Measurements from ENCODE around the gene FXYD1.
"Not testable (repeated sequence)": the region's sequence is repeated elsewhere in the genome, so short reads cannot be mapped to it uniquely, and the experiment has no call there.

FXYD1 gene

GRCh38 chr19:35128398-35129057 lies 10.1 kb upstream of the FXYD1 start:
- H3K27me3 ChIP-seq (ENCODE audit: insufficient read depth, low read length), result no peaks in the 10 kb centered on the region
- peaks cover under 1% of the 10 kb centered on the region; the same call in 1 of the 2 replicates for H3K4me1 ChIP-seq (ENCODE audit: insufficient read depth, low read length)
- H3K9me3 ChIP-seq (ENCODE audit: insufficient read depth, low read depth, low read length), result no peaks in the 10 kb centered on the region
- H3K27ac ChIP-seq (ENCODE audit: low read depth, low read length), result no peak overlapping the region
- no peak overlapping the region for H3K4me3 ChIP-seq (ENCODE audit: low read length)
- H3K36me3 ChIP-seq (ENCODE audit: insufficient read depth, low read length), result no peaks in the 10 kb centered on the region
- WGBS, result 94% methylated on average over 9 of the region's 9 CpGs
- no peak overlapping the region for H3K9ac ChIP-seq (ENCODE audit: low read depth, low read length)

- not testable (repeated sequence) for H3K36me3 ChIP-seq (ENCODE audit: insufficient read depth, low read length); H3K4me1 ChIP-seq (ENCODE audit: insufficient read depth, low read length); H3K27ac ChIP-seq (ENCODE audit: low read depth, low read length); H3K4me3 ChIP-seq (ENCODE audit: low read length); H3K27me3 ChIP-seq (ENCODE audit: insufficient read depth, low read length); H3K9ac ChIP-seq (ENCODE audit: low read depth, low read length); H3K9me3 ChIP-seq (ENCODE audit: insufficient read depth, low read depth, low read length)
- 87% methylated on average over 14 of the region's 14 CpGs for WGBS
Observed at GRCh38 chr19:35129724-35130274, 8.8 kb upstream of the FXYD1 start.

DNA sequence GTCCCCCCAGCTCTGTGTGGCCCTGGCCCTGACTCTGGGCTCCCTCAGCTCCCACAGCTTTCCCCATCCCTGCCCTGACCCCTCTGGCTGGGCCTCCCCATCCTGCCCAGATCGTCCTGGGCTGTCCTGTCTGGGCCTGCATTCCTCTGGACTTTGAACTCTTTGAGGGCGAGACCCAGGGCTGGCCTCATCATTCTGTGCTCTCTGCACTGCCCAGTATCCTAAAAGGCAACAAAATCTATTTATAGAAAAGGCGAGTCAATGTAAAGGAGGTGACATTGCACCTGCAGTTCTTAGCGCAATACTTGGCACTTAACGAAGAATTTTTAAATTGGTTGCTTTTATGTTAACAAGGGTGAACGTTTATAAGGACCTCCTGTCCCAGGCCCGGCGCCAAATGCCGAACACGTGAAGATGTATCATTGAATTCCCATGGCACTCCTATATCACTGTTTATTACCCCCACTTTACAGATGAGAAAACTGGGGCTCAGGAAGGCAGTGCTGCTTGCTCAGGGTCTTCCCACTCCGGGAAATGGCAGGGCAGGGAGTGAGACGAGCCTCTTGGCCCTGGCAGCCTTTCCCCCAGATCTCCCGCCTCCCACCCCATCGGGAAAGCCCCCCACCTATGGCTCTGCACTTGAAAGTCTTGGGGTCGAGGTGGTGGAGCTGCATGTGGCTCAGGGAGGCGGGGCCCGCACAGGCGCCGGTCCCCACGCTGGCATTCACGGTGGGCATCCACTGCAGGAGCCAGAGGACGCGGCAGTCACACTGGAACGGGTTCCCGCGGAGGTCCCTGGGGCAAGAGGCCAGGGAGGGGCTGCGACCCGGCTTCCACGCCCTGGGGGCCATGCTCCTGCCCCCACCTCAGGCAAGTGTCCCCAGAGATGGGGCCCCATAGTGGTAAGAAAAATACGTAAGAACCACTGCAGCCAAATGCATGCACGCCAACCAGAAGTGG lies 7.6 kb upstream of the FXYD1 start:
- no peak overlapping the region for H3K27ac ChIP-seq (ENCODE audit: low read depth, low read length)
- H3K4me3 ChIP-seq (ENCODE audit: low read length), result no peak overlapping the region
- H3K4me1 ChIP-seq (ENCODE audit: insufficient read depth, low read length), result peaks cover 3% of the 10 kb centered on the region; the same call in 1 of the 2 replicates
- H3K9ac ChIP-seq (ENCODE audit: low read depth, low read length), result no peak overlapping the region
- no peaks in the 10 kb centered on the region for H3K36me3 ChIP-seq (ENCODE audit: insufficient read depth, low read length)
- 90% methylated on average over 31 of the region's 31 CpGs for WGBS
- no peaks in the 10 kb centered on the region for H3K9me3 ChIP-seq (ENCODE audit: insufficient read depth, low read depth, low read length)
- H3K27me3 ChIP-seq (ENCODE audit: insufficient read depth, low read length), result no peaks in the 10 kb centered on the region

DNA sequence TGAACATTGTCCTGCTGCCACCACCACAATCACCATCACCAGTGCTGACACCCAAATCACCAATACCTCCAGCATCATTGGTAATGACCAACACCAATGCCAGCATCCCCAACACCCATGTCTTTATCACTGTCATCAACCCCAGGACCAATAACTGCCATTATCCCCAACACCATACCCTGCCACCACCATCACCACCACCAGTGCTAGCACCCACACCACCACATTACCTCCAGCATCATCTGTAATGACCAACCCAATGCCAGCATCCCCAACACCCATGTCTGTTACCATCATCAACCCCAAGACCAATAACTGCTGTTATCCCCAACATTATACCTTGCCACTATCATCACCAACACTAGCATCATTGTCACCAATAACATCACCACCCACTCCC lies 6.4 kb upstream of the FXYD1 start:
- H3K9ac ChIP-seq (ENCODE audit: low read depth, low read length), result no peak overlapping the region
- peaks cover 3% of the 10 kb centered on the region; the same call in 1 of the 2 replicates for H3K4me1 ChIP-seq (ENCODE audit: insufficient read depth, low read length)
- H3K9me3 ChIP-seq (ENCODE audit: insufficient read depth, low read depth, low read length), result no peaks in the 10 kb centered on the region
- H3K4me3 ChIP-seq (ENCODE audit: low read length), result no peak overlapping the region
- no peak overlapping the region for H3K27ac ChIP-seq (ENCODE audit: low read depth, low read length)
- no peaks in the 10 kb centered on the region for H3K27me3 ChIP-seq (ENCODE audit: insufficient read depth, low read length)
- no peaks in the 10 kb centered on the region for H3K36me3 ChIP-seq (ENCODE audit: insufficient read depth, low read length)

GRCh38 chr19:35133826-35134225 lies 4.8 kb upstream of the FXYD1 start:
- no peak overlapping the region for H3K27ac ChIP-seq (ENCODE audit: low read depth, low read length)
- no peaks in the 10 kb centered on the region for H3K36me3 ChIP-seq (ENCODE audit: insufficient read depth, low read length)
- no peak overlapping the region for H3K4me3 ChIP-seq (ENCODE audit: low read length)
- H3K9me3 ChIP-seq (ENCODE audit: insufficient read depth, low read depth, low read length), result no peaks in the 10 kb centered on the region
- no peak overlapping the region for H3K9ac ChIP-seq (ENCODE audit: low read depth, low read length)
- peaks cover 3% of the 10 kb centered on the region; the same call in 1 of the 2 replicates for H3K4me1 ChIP-seq (ENCODE audit: insufficient read depth, low read length)
- WGBS, result 90% methylated on average over 11 of the region's 11 CpGs
- H3K27me3 ChIP-seq (ENCODE audit: insufficient read depth, low read length), result no peaks in the 10 kb centered on the region

DNA sequence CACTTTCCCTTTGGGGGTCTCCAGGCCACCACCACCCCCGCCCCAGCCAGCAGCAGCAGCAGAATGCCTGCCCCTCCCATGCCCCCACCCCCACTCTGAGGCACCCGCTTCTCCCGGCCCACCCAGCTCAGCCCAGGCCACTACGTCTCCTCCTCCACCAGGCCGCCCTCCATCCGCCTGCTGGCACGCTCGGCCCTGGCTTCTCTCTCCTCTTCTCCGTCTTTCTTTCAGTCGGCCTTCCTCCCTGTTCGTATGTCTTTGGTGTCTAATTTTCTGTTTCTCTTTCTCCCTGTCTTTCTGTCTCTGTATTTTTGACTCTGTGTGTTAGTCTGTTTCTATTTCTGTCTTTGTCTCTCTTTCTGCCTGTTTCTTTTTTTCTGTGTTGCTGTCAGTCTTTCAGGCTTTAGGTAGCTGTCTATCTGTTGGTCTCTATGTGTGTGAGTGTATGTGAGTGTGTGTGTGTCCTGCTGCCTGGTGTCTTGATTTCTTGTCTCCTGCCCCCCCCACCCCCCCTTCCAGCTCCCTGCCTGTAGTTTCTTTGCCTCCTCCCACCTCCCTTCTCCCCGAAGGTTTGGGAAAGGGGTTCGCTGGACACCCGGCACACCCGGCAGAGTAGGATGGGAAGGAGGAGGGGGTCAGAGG lies 3.9 kb upstream of the FXYD1 start, which contains the start of gene LGI4:
LGI4 (minus strand) TSS at position 459 of the 642 bp plus-strand sequence; CDS start at position 80, 379 bp downstream.
- Histone ChIP-seq H3K9me3 (ENCODE audit: insufficient read depth, low read depth, low read length) (no peaks in the 10 kb centered on the region), H3K36me3 (ENCODE audit: insufficient read depth, low read length) (no peaks in the 10 kb centered on the region), H3K9ac (ENCODE audit: low read depth, low read length) (no peak within 1 kb of the TSS), H3K27me3 (ENCODE audit: insufficient read depth, low read length) (no peaks in the 10 kb centered on the region), H3K4me3 (ENCODE audit: low read length) (peak within 1 kb of the TSS; percentile 27), H3K4me1 (ENCODE audit: insufficient read depth, low read length) (peaks cover 3% of the 10 kb centered on the region; the same call in 1 of the 2 replicates), H3K27ac (ENCODE audit: low read depth, low read length) (no peak within 1 kb of the TSS)
- 42% methylated on average over 9 of the region's 15 CpGs for whole genome bisulfite sequencing

GRCh38 chr19:35135389-35135909 lies 3.2 kb upstream of the FXYD1 start:
- peaks cover 3% of the 10 kb centered on the region; the same call in 1 of the 2 replicates for H3K4me1 ChIP-seq (ENCODE audit: insufficient read depth, low read length)
- no peak overlapping the region for H3K9ac ChIP-seq (ENCODE audit: low read depth, low read length)
- H3K9me3 ChIP-seq (ENCODE audit: insufficient read depth, low read depth, low read length), result no peaks in the 10 kb centered on the region
- H3K27ac ChIP-seq (ENCODE audit: low read depth, low read length), result no peak overlapping the region
- peak overlapping the region; percentile 27 for H3K4me3 ChIP-seq (ENCODE audit: low read length)
- H3K36me3 ChIP-seq (ENCODE audit: insufficient read depth, low read length), result no peaks in the 10 kb centered on the region
- no peaks in the 10 kb centered on the region for H3K27me3 ChIP-seq (ENCODE audit: insufficient read depth, low read length)
- 0% methylated on average over 5 of the region's 7 CpGs for WGBS

- Histone ChIP-seq H3K36me3 (ENCODE audit: insufficient read depth, low read length) (no peaks in the 10 kb centered on the region), H3K4me3 (ENCODE audit: low read length) (no peak overlapping the region), H3K9ac (ENCODE audit: low read depth, low read length) (no peak overlapping the region), H3K27me3 (ENCODE audit: insufficient read depth, low read length) (no peaks in the 10 kb centered on the region), H3K4me1 (ENCODE audit: insufficient read depth, low read length) (peaks cover 3% of the 10 kb centered on the region; the same call in 1 of the 2 replicates), H3K9me3 (ENCODE audit: insufficient read depth, low read depth, low read length) (no peaks in the 10 kb centered on the region), H3K27ac (ENCODE audit: low read depth, low read length) (no peak overlapping the region)
- 87% methylated on average over 11 of the region's 11 CpGs for WGBS
Observed at GRCh38 chr19:35136231-35136630, 2.4 kb upstream of the FXYD1 start.

GRCh38 chr19:35136977-35137702 lies 1.5 kb upstream of the FXYD1 start:
- WGBS, result 91% methylated on average over 9 of the region's 9 CpGs

More at GRCh38 chr19:35136977-35137702, 1.5 kb upstream of the FXYD1 start:
- H3K36me3 ChIP-seq (ENCODE audit: insufficient read depth, low read length), result no peaks in the 10 kb centered on the region
- no peak overlapping the region for H3K9ac ChIP-seq (ENCODE audit: low read depth, low read length)
- H3K27me3 ChIP-seq (ENCODE audit: insufficient read depth, low read length), result peaks cover 8% of the 10 kb centered on the region
- no peak overlapping the region for H3K4me3 ChIP-seq (ENCODE audit: low read length)
- no peak overlapping the region for H3K27ac ChIP-seq (ENCODE audit: low read depth, low read length)
- peaks cover 3% of the 10 kb centered on the region; the same call in 1 of the 2 replicates for H3K4me1 ChIP-seq (ENCODE audit: insufficient read depth, low read length)
- H3K9me3 ChIP-seq (ENCODE audit: insufficient read depth, low read depth, low read length), result no peaks in the 10 kb centered on the region

Data from HUES64 (cell line).